Measurements from ENCODE around the gene OGFOD2.

- TF ChIP-seq, protein P1, sequence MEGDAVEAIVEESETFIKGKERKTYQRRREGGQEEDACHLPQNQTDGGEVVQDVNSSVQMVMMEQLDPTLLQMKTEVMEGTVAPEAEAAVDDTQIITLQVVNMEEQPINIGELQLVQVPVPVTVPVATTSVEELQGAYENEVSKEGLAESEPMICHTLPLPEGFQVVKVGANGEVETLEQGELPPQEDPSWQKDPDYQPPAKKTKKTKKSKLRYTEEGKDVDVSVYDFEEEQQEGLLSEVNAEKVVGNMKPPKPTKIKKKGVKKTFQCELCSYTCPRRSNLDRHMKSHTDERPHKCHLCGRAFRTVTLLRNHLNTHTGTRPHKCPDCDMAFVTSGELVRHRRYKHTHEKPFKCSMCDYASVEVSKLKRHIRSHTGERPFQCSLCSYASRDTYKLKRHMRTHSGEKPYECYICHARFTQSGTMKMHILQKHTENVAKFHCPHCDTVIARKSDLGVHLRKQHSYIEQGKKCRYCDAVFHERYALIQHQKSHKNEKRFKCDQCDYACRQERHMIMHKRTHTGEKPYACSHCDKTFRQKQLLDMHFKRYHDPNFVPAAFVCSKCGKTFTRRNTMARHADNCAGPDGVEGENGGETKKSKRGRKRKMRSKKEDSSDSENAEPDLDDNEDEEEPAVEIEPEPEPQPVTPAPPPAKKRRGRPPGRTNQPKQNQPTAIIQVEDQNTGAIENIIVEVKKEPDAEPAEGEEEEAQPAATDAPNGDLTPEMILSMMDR (IDR thresholded peaks at IDR 0.05), result no peak
- TF ChIP-seq POLR2A (IDR thresholded peaks at IDR 0.05), result no peak
Measured at GRCh38 chr12:122978507-122978955, 3.5 kb downstream of the OGFOD2 start.
